KOPT-K1 (cell line): Measurements from ENCODE around the gene TMCC1.
"Not testable (repeated sequence)": the region's sequence is repeated elsewhere in the genome, so short reads cannot be mapped to it uniquely, and the experiment has no call there.

ENCODE experiments used
- H3K27ac ChIP-seq: fragments of 200-600 bp; sonication (generic); 2 replicates; pipeline ENCODE4 v1.5.1; 2016; ENCODE audit warnings: antibody characterized with exemption, mild to moderate bottlenecking, low read depth, low read length; ENCODE audit not compliant: poor library complexity, severe bottlenecking
- H3K36me3 ChIP-seq: fragments of 200-600 bp; sonication (generic); 2 replicates; pipeline ENCODE4 v1.5.1; 2017; ENCODE audit warnings: antibody characterized with exemption, mild to moderate bottlenecking, low read length, moderate library complexity; ENCODE audit not compliant: insufficient read depth
- H3K9me3 ChIP-seq: fragments of 200-600 bp; sonication (generic); 2 replicates; pipeline ENCODE4 v1.5.1; 2017; ENCODE audit warnings: antibody characterized with exemption, low read length, mild to moderate bottlenecking; ENCODE audit not compliant: insufficient read depth, poor library complexity, severe bottlenecking

The TMCC1 gene

GRCh38 chr3:129640985-129641384 is 252.5 kb downstream of the TMCC1 start:
- H3K27ac ChIP-seq, H3K36me3 ChIP-seq, H3K9me3 ChIP-seq: not testable (repeated sequence)

- H3K27ac ChIP-seq: no peak overlapping the region
- no peaks in the 10 kb centered on the region for H3K9me3 ChIP-seq
- H3K36me3 ChIP-seq: no peaks in the 10 kb centered on the region
Observed at GRCh38 chr3:129638481-129638880, 255.0 kb downstream of the TMCC1 start.

GRCh38 chr3:129636082-129636481 is 257.4 kb downstream of the TMCC1 start:
- Histone ChIP-seq H3K9me3 (no peaks in the 10 kb centered on the region), H3K36me3 (no peaks in the 10 kb centered on the region), H3K27ac (no peak overlapping the region)

GRCh38 chr3:129635656-129636055 is 257.9 kb downstream of the TMCC1 start:
- no peak overlapping the region for H3K27ac ChIP-seq
- no peaks in the 10 kb centered on the region for H3K9me3 ChIP-seq

GRCh38 chr3:129633751-129634481 is 259.6 kb downstream of the TMCC1 start:
- H3K9me3 ChIP-seq: no peaks in the 10 kb centered on the region
- no peak overlapping the region for H3K27ac ChIP-seq
- H3K36me3 ChIP-seq: no peaks in the 10 kb centered on the region

More at GRCh38 chr3:129635656-129636055, 257.9 kb downstream of the TMCC1 start:
- no peaks in the 10 kb centered on the region for H3K36me3 ChIP-seq

GRCh38 chr3:129632977-129633376 is 260.5 kb downstream of the TMCC1 start:
- H3K9me3 ChIP-seq: no peaks in the 10 kb centered on the region
- no peak overlapping the region for H3K27ac ChIP-seq
- H3K36me3 ChIP-seq: no peaks in the 10 kb centered on the region

GRCh38 chr3:129632556-129632955 is 261.0 kb downstream of the TMCC1 start:
- Histone ChIP-seq H3K27ac (no peak overlapping the region), H3K9me3 (no peaks in the 10 kb centered on the region)

GRCh38 chr3:129632056-129632455 is 261.5 kb downstream of the TMCC1 start:
- H3K9me3 ChIP-seq: no peaks in the 10 kb centered on the region
- no peak overlapping the region for H3K27ac ChIP-seq
- H3K36me3 ChIP-seq: no peaks in the 10 kb centered on the region

More at GRCh38 chr3:129632556-129632955, 261.0 kb downstream of the TMCC1 start:
- no peaks in the 10 kb centered on the region for H3K36me3 ChIP-seq

GRCh38 chr3:129629011-129629410 is 264.5 kb downstream of the TMCC1 start:
- H3K36me3 ChIP-seq: no peaks in the 10 kb centered on the region
- H3K9me3 ChIP-seq: no peaks in the 10 kb centered on the region
- H3K27ac ChIP-seq: no peak overlapping the region

GRCh38 chr3:129628169-129628522 is 265.4 kb downstream of the TMCC1 start:
- no peaks in the 10 kb centered on the region for H3K9me3 ChIP-seq
- H3K36me3 ChIP-seq: no peaks in the 10 kb centered on the region
- H3K27ac ChIP-seq: no peak overlapping the region

- Histone ChIP-seq H3K36me3 (no peaks in the 10 kb centered on the region), H3K27ac (no peak overlapping the region), H3K9me3 (no peaks in the 10 kb centered on the region)
Observed at GRCh38 chr3:129627350-129628168, 266.0 kb downstream of the TMCC1 start.

GRCh38 chr3:129626744-129627349 is 266.7 kb downstream of the TMCC1 start:
- no peak overlapping the region for H3K27ac ChIP-seq
- H3K36me3 ChIP-seq: no peaks in the 10 kb centered on the region
- no peaks in the 10 kb centered on the region for H3K9me3 ChIP-seq

- Histone ChIP-seq H3K27ac (no peak overlapping the region), H3K36me3 (no peaks in the 10 kb centered on the region), H3K9me3 (no peaks in the 10 kb centered on the region)
Observed at GRCh38 chr3:129625072-129625874, 268.2 kb downstream of the TMCC1 start.

GRCh38 chr3:129624347-129625071 is 269.0 kb downstream of the TMCC1 start:
- H3K27ac ChIP-seq: no peak overlapping the region
- no peaks in the 10 kb centered on the region for H3K36me3 ChIP-seq
- H3K9me3 ChIP-seq: no peaks in the 10 kb centered on the region
